HG02852 (cell line): ENCODE measurements around the gene ATP5MC3.
"Not testable (repeated sequence)": the region's sequence is repeated elsewhere in the genome, so short reads cannot be mapped to it uniquely, and the experiment has no call there.

Experiments used
- ATAC-seq: cut with Tn5 transposase; IDR thresholded peaks from one replicate; pipeline ENCODE4 v1.9.1; 2021; ENCODE audit warnings: mild to moderate bottlenecking, moderate library complexity; ENCODE audit not compliant: unreplicated experiment

The ATP5MC3 gene

GRCh38 chr2:175181104-175181876, at the start of gene ATP5MC3:
ATP5MC3 (minus strand) TSS chr2:175181710; CDS start chr2:175181393, 317 bp downstream.
- ATAC-seq: peak; percentile 89

DNA sequence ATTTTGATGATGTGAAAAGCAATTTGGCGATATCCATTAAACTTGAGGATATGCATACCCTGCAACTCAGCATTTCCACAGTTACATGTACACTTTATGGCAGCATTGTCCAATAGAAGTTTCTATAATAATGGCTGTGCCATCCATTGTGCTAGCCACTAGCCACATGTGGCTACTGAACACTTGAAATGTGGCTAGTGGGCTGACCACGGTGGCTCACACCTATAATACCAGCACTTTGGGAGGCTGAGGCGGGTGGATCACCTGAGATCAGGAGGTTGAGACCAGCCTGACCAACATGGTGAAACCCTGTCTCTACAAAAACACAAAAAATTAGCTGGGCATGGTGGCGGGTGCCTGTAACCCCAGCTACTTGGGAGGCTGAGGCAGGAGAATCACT, 47.1 kb upstream of the ATP5MC3 start:
- not testable (repeated sequence) for ATAC-seq

- ATAC-seq: no peak
Measured at GRCh38 chr2:175228179-175228578, 46.7 kb upstream of the ATP5MC3 start.

GRCh38 chr2:175227393-175227792, 45.9 kb upstream of the ATP5MC3 start:
- ATAC-seq: no peak

DNA sequence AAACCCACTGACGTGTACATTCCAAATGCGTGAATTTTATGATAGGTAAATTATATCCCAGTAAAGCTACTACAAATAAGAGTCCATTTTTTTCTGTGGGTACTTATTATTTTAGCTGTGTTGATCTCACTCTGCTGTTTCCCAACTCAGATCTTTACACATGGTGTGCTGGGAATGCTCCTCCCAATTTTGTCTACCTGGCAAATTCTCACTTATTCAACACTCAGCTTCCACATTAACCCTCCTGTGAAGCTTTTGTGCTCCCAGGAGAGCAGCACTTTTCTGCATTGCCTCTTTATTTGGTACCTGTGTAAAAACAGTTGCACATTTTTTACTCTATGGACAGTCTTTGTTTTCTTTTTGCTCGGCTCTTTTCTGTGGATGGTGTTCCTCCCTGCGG, 38.6 kb upstream of the ATP5MC3 start:
- ATAC-seq: no peak

DNA sequence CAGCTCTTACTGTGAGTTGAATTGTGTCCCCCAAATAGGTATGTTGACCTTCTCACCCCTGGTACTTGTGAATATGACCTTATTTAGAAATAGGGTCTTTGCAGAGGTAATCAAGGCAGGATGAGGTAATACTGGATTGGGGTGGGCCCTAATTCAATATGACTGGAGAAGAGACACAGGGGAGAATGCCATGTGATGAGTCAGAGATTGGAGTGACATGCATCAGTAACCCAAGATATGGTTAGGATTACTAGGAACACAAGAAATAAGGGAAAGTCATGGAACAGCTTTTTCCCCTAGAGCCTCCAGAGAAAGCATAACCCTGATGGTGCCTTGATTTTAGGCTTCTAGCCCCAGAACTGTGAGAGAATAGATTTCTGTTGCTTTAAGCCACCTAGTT, 37.0 kb upstream of the ATP5MC3 start:
- ATAC-seq: no peak

DNA sequence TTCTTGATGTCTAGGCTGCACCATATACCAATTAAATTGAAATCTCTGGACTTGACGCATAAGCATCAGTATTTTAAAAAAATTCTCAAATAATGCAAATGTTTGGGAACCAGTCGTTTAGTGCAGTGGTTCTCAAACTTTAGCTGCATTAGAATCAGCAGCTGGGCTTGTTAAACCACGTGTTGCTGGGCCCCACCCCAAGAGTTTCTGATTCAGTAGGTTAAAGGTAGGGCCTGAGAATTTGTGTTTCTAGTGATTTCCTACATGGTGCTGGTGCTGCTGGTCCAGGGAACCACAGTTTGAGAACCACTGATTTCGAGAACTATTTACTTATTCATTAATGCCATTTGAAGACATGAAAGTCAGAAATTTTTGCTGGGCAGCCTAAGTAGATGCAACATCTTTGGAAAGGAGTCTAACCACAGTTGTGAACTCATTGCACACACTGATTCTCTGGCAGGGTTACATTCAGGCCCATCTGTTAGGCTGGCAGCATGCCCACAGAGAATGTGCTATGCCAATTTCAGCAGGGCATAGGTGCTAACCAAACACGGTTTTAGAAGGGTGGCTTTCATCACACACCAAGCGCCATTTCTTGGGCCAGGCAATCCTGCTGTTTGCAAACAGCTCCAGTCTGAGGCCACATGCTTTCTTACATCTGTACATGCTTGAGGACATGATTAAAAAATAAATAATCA, 26.4 kb upstream of the ATP5MC3 start:
- ATAC-seq: no peak

DNA sequence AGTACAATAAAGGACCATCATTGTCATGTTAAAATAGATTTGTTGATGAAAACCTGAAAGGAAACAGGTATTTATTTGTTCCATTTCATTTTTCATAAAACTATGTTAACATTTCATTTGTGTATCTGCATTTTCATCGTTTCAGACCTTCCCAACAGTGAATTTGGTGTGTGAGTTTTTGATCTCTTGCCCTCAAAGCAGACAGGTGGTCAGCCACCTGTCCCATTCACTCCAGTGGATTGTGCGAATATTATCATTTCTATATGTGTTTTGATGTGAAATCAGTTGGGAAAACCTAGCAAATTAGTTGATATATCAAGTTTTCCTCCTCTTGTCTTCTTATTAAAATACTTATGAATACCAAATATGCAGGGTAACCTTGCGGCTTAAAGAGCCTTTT, 25.4 kb upstream of the ATP5MC3 start:
- no peak for ATAC-seq

DNA sequence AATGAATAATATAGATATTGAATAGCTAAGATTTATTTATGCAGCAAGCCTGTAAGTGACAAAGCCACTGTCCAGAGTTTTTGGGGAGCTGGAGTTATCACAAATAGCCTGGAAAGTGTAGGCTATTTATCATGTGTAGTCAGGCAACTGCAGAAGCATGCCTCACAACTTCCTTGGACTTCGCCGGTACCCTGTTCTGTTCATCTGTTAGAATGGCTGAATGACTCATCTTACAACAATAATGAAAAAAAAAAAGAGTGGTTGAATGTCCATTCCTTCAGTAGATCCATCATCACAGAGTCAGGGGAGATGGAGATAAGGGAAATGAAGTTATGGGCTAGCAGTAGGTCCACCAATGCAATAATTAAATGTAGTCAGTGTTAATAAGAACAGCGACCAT, 24.0 kb upstream of the ATP5MC3 start:
- no peak for ATAC-seq

- ATAC-seq: peak; percentile 70
Measured at GRCh38 chr2:175203621-175204496, 22.3 kb upstream of the ATP5MC3 start.

DNA sequence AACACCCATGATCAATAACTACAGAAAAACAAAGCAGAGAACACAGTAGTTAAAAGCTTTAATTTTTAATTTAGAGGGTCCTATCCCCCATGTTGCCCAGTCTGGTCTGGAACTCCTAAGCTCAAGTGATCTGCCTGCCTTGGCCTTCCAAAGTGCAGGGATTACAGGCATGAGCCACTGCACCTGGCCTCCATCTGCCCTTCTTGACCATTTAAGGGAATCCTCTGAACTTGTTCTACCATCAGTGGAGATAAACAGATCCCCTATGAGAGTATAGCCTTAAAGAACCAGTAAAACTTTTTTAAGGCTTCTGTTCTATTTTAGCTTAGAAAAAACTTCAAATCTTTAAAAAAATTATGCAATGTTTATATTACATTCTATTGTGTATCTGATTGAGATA, 13.5 kb upstream of the ATP5MC3 start:
- no peak for ATAC-seq

DNA sequence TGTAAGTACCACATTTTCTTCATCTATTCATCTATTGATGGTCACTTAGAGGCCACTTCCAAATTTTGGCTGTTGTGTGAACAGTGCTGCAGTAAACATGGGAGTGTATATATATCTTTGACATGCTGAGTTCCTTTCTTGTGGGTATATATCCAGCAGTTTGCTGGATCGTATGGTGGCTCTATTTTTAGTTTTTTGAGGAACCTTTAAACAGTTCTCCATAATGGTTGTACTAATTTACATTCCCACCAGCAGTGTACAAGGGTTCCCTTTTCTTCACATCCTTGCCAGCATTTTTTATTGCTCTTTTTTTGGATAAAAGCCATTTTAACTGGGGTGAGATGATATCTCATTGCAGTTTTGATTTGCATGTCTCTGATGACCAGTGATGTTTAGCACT, 7.3 kb upstream of the ATP5MC3 start:
- no peak for ATAC-seq

GRCh38 chr2:175187378-175187777, 5.9 kb upstream of the ATP5MC3 start:
- no peak for ATAC-seq

GRCh38 chr2:175183674-175184073, 2.2 kb upstream of the ATP5MC3 start:
- no peak for ATAC-seq

DNA sequence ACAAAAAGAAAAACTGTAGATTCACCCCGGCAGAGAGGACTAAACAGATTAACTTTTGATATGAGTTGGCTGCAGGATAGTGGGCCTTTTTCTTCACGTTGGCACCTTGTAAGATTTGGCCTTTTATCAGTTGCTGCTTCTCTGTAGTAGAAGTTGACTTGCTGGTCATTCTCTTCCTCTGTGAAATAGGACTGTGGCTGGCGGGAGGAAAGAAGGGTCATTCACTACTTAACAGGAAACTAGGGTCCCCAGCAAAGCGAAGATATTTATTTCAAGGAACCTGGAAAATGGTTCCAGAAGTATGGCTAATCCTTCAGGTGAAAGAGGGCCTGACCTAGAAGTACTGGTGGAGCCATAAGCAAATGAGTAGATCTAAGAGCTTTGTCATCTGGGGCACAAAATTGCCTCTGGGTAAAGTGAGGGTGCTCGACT, 383 bp upstream of the ATP5MC3 start:
- no peak for ATAC-seq

DNA sequence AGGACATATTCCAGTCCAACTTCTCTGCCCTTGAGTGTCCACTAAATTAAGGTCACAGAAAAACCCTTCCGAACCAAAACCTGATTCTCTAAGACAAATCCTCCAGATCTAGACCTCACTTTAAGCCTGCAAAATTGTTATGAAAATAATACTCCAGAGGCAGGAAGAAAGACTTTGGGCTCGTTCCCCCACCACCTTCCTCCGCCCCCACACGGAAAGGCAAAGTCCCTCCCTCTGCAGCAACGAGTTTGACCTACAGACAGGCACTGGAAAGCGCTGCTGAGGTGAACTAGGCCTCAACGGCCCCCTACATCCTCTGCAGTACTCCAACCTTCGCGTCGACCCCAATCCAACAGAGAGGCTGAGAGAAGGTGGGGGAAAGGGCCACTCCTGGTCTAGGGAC, 808 bp downstream of the ATP5MC3 start:
- peak; percentile 62 for ATAC-seq

DNA sequence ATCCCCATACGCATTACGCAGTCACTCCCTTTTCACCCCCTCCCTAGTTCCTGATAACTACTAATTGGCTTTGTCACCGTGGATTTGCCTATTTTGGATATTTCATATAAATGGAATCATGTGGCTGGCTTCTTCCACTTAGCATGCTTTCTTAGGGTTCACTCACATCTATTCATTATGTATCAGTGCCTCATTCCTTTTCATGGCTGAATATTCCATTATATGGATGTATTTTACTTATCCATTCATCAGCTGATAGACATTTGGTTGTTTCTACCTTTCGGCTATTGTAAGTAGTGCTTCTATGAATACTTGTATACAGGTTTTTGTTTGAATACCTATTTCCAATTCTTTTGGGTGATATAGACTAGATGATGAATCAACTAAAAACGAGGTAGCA, 4.9 kb downstream of the ATP5MC3 start:
- no peak for ATAC-seq

DNA sequence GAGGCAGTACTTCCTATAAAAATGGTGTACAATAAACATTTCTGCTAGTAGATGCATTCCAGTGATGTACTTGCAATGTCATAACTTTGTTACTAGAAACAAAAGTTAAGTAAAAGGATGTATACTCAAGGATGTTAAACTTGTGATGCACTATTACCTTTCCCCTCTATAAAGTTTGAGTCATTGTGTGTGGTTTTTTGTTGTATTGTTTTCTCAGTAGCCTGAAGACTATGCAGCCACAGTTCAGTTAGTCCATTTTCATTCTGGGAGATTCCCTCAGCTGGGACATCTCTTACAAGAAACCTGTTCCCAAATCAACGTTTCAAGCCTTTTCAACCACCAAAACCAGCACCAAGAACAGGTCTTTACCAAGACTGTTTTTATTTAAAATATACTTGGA, 5.6 kb downstream of the ATP5MC3 start:
- no peak for ATAC-seq

DNA sequence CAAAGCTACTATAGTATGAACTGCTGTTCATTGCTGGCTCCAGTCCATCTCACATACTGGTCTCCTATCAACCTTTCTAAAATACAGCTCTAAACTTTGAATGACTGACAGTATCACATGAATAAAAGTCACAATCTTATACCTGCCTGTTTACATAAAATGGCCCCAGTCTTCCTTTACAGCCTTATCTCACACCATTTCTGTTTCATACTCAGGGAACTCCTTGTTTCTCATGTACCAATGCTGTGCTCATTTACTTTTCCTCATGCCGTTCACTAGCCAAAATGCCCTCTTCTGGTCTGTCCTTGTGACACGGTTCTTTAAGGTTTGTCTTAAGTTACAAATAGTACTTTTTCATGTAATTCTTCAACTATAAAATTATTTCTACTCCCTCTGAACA, 6.2 kb downstream of the ATP5MC3 start:
- ATAC-seq: no peak

DNA sequence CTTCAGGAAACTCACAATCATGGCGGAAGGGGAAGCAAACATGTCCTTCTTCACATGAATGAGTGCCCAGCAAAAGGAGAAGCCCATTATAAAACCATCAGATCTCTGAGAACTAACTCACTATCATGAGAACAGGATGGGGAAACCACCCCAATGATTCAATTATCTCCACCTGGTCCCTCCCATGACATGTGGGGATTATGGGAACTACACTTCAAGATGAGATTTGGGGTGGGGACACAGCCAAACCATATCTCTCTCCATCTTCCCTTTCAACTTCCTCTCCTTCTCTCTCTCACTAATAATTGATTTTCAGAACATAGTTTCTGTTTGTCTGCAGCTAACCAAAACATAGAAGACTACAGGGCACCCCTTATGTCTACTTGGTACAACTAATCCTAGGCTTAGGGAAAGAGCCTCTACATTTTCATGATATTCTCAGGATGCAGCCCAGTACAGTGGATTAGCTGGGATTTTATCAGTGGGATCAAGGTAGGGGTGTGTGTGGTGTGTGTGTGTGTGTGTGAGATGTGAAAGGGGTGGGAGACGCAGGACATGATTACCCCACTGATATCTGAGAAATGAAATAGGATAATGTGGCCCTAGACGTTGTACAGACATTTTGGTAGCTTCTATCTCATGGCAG, 10.7 kb downstream of the ATP5MC3 start:
- no peak for ATAC-seq

DNA sequence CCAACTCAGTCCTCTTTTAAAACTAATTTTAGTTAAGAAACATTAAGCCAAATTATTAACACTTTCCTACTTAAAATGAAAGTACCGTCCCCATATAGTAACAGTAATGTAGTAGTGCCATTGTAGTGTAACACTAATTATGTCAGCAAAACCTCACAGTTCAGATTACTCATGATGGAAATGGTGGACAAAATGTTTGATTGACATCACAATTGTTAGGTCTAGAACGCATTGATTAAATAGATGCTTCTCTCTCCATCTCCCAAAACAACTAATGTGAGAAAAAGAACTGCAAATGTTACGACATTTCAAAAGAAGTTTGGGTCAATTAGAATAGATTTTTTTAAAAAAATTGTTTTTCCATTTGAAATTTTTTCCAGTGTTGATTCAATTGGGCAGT, 12.3 kb downstream of the ATP5MC3 start:
- ATAC-seq: no peak
